Mucosa of rectum (tissue), 2 donors: ENCODE data around the gene CBX3.
"Not testable (repeated sequence)": the region's sequence is repeated elsewhere in the genome, so short reads cannot be mapped to it uniquely, and the experiment has no call there.

ENCODE experiments used
- H3K27ac ChIP-seq, 2 donors: one replicate each; pipeline ENCODE4 v1.7.0; 2013; ENCODE audit warnings: inconsistent platforms in 2 of 2, low read depth in 2 of 2, low read length in 2 of 2
- H3K27me3 ChIP-seq, 2 donors: one replicate each; pipeline ENCODE4 v1.7.0; 2013; ENCODE audit warnings: low read length in 2 of 2; ENCODE audit not compliant: control insufficient read depth in 2 of 2, insufficient read depth in 2 of 2
- H3K36me3 ChIP-seq, 2 donors: one replicate each; pipeline ENCODE4 v1.7.0; 2013; ENCODE audit warnings: low read length in 2 of 2; ENCODE audit not compliant: control insufficient read depth in 2 of 2, insufficient read depth in 2 of 2
- H3K4me1 ChIP-seq, 2 donors: one replicate each; pipeline ENCODE4 v1.7.0; 2013; ENCODE audit warnings: low read length in 2 of 2, mild to moderate bottlenecking in 1 of 2; ENCODE audit not compliant: control insufficient read depth in 2 of 2, insufficient read depth in 2 of 2
- H3K4me3 ChIP-seq, 2 donors: one replicate each; pipeline ENCODE4 v1.7.0; 2013; ENCODE audit warnings: low read length in 2 of 2
- H3K9ac ChIP-seq, 2 donors: one replicate each; pipeline ENCODE4 v1.7.0; 2013; ENCODE audit warnings: low read length in 2 of 2, low read depth in 1 of 2, mild to moderate bottlenecking in 1 of 2
- H3K9me3 ChIP-seq, 2 donors: one replicate each; pipeline ENCODE4 v1.7.0; 2013; ENCODE audit warnings: low read length in 2 of 2; ENCODE audit not compliant: control insufficient read depth in 2 of 2
- donor health status: healthy.
- donor health status: Normal muscosa, but diverticular disease.

CBX3 gene

GRCh38 chr7:26171601-26172000, 29.9 kb upstream of the CBX3 start:
- no peak overlapping the region for H3K9ac ChIP-seq
- H3K27me3 ChIP-seq = no peaks in the 10 kb centered on the region
- peaks cover 8 to 9% of the 10 kb centered on the region in 2 donors for H3K4me1 ChIP-seq
- H3K4me3 ChIP-seq = no peak overlapping the region
- no peak overlapping the region for H3K27ac ChIP-seq
- H3K36me3 ChIP-seq = peaks cover 0 to 2% of the 10 kb centered on the region in 2 donors
- no peaks in the 10 kb centered on the region for H3K9me3 ChIP-seq

- H3K9me3 ChIP-seq = no peaks in the 10 kb centered on the region
These were observed 29.5 kb upstream of the CBX3 start for GRCh38 chr7:26172048-26172447.

GRCh38 chr7:26175903-26176302, 25.6 kb upstream of the CBX3 start:
- not testable (repeated sequence) for H3K9ac ChIP-seq

More at GRCh38 chr7:26172048-26172447, 29.5 kb upstream of the CBX3 start:
- Histone ChIP-seq H3K4me3 (no peak overlapping the region), H3K4me1 (peaks cover 4 to 5% of the 10 kb centered on the region in 2 donors), H3K9ac (no peak overlapping the region), H3K36me3 (peaks cover 0 to 2% of the 10 kb centered on the region in 2 donors), H3K27ac (no peak overlapping the region), H3K27me3 (no peaks in the 10 kb centered on the region)

GRCh38 chr7:26176696-26177095, 24.8 kb upstream of the CBX3 start:
- H3K27ac ChIP-seq, H3K36me3 ChIP-seq, H3K27me3 ChIP-seq, H3K4me1 ChIP-seq, H3K9me3 ChIP-seq, H3K4me3 ChIP-seq, H3K9ac ChIP-seq: not testable (repeated sequence)

More at GRCh38 chr7:26175903-26176302, 25.6 kb upstream of the CBX3 start:
- not testable (repeated sequence) for H3K4me1 ChIP-seq, H3K27ac ChIP-seq, H3K4me3 ChIP-seq, H3K36me3 ChIP-seq, H3K9me3 ChIP-seq, H3K27me3 ChIP-seq

- H3K4me1 ChIP-seq, H3K9me3 ChIP-seq, H3K4me3 ChIP-seq, H3K27ac ChIP-seq, H3K36me3 ChIP-seq, H3K9ac ChIP-seq, H3K27me3 ChIP-seq: not testable (repeated sequence)
These were observed 24.3 kb upstream of the CBX3 start for GRCh38 chr7:26177269-26177668.

- Histone ChIP-seq H3K9ac (no peak overlapping the region), H3K9me3 (no peaks in the 10 kb centered on the region), H3K4me1 (no peaks in the 10 kb centered on the region), H3K27me3 (no peaks in the 10 kb centered on the region), H3K4me3 (no peak overlapping the region), H3K27ac (no peak overlapping the region), H3K36me3 (peaks cover 0 to 2% of the 10 kb centered on the region in 2 donors)
These were observed 23.1 kb upstream of the CBX3 start for GRCh38 chr7:26178272-26178960.

GRCh38 chr7:26179422-26179821, 22.1 kb upstream of the CBX3 start:
- no peak overlapping the region for H3K27ac ChIP-seq
- no peak overlapping the region for H3K4me3 ChIP-seq
- no peaks in the 10 kb centered on the region for H3K4me1 ChIP-seq
- H3K9ac ChIP-seq = no peak overlapping the region
- H3K9me3 ChIP-seq = no peaks in the 10 kb centered on the region
- H3K36me3 ChIP-seq = peaks cover 0 to 2% of the 10 kb centered on the region in 2 donors
- no peaks in the 10 kb centered on the region for H3K27me3 ChIP-seq

GRCh38 chr7:26179826-26180497, 21.6 kb upstream of the CBX3 start:
- H3K9ac ChIP-seq = no peak overlapping the region
- no peaks in the 10 kb centered on the region for H3K27me3 ChIP-seq
- no peak overlapping the region for H3K27ac ChIP-seq
- H3K9me3 ChIP-seq = no peaks in the 10 kb centered on the region
- peaks cover under 1 to 2% of the 10 kb centered on the region in 2 donors for H3K36me3 ChIP-seq
- no peaks in the 10 kb centered on the region for H3K4me1 ChIP-seq
- H3K4me3 ChIP-seq = no peak overlapping the region

- H3K27ac ChIP-seq = no peak overlapping the region
- no peak overlapping the region for H3K9ac ChIP-seq
- H3K4me3 ChIP-seq = no peak overlapping the region
- peaks cover 2 to 3% of the 10 kb centered on the region in 2 donors for H3K36me3 ChIP-seq
- no peaks in the 10 kb centered on the region for H3K9me3 ChIP-seq
- no peaks in the 10 kb centered on the region for H3K27me3 ChIP-seq
- H3K4me1 ChIP-seq = no peaks in the 10 kb centered on the region
These were observed 20.8 kb upstream of the CBX3 start for GRCh38 chr7:26180792-26181198.

GRCh38 chr7:26181474-26182227, 19.9 kb upstream of the CBX3 start:
- H3K27me3 ChIP-seq = no peaks in the 10 kb centered on the region
- no peak overlapping the region for H3K27ac ChIP-seq
- no peak overlapping the region for H3K4me3 ChIP-seq
- no peak overlapping the region for H3K9ac ChIP-seq
- H3K9me3 ChIP-seq = no peaks in the 10 kb centered on the region
- no peaks in the 10 kb centered on the region for H3K4me1 ChIP-seq
- H3K36me3 ChIP-seq = peaks cover 2 to 3% of the 10 kb centered on the region in 2 donors
